CD4-positive, CD25-positive, alpha-beta regulatory T cell (primary cell): Measurements from ENCODE around the gene LANCL2. TPM values are rescaled to one million over a fixed set of nuclear protein-coding genes. Genes with fewer than 3 reads are reported as not detected.

Source experiments
- ATAC-seq, 2 donors: fragments of 150-1000 bp; cut with Tn5 transposase; one replicate each; pipeline ENCODE4 v1.10.0; 2021; ENCODE audit warnings: low read depth in 2 of 2, moderate number of reproducible peaks in 2 of 2, moderate library complexity in 1 of 2
- DNase-seq, 3 donors: peaks; one replicate each; pipeline versions ENCODE4 v3.0.0 to v3.0.0-alpha.2; 2012 to 2022; ENCODE audit warnings: mixed read lengths in 1 of 3
- H3K27ac ChIP-seq: one replicate; pipeline ENCODE4 v1.7.0; 2013; ENCODE audit warnings: mild to moderate bottlenecking, low read length; ENCODE audit not compliant: insufficient read depth, poor library complexity, severe bottlenecking
- H3K27me3 ChIP-seq: one replicate; pipeline ENCODE4 v1.7.0; 2013; ENCODE audit warnings: low read length; ENCODE audit not compliant: control insufficient read depth, insufficient read depth
- H3K36me3 ChIP-seq: one replicate; pipeline ENCODE4 v1.7.0; 2013; ENCODE audit warnings: mild to moderate bottlenecking, low read length, moderate library complexity; ENCODE audit not compliant: control insufficient read depth, insufficient read depth
- H3K4me1 ChIP-seq: 2 replicates; pipeline ENCODE4 v1.7.0; 2013; ENCODE audit warnings: mild to moderate bottlenecking, low read length; ENCODE audit not compliant: insufficient read depth, control insufficient read depth, poor library complexity, severe bottlenecking
- H3K4me3 ChIP-seq: one replicate; pipeline ENCODE4 v1.7.0; 2013; ENCODE audit warnings: low read depth, mild to moderate bottlenecking, low read length, moderate library complexity
- H3K9me3 ChIP-seq, 2 experiments: 1 replicate in 1 of 2; 2 replicates in 1 of 2; pipeline ENCODE4 v1.7.0; 2013; ENCODE audit warnings: low read length in 2 of 2, mild to moderate bottlenecking in 1 of 2, moderate library complexity in 1 of 2; ENCODE audit not compliant: control insufficient read depth in 2 of 2
- H3K27ac Mint-ChIP-seq, 3 donors: one replicate each; pipeline ENCODE4 v1.8.0; 2020 to 2022; ENCODE audit warnings: mild to moderate bottlenecking in 3 of 3, mixed read lengths in 3 of 3, moderate library complexity in 2 of 3
- H3K27me3 Mint-ChIP-seq: one replicate; pipeline ENCODE4 v1.8.0; 2022; ENCODE audit warnings: mild to moderate bottlenecking, mixed read lengths
- H3K36me3 Mint-ChIP-seq: one replicate; pipeline ENCODE4 v1.8.0; 2020; ENCODE audit warnings: mixed read lengths
- H3K4me1 Mint-ChIP-seq, 4 donors: one replicate each; pipeline ENCODE4 v1.8.0; 2020 to 2022; ENCODE audit warnings: mixed read lengths in 4 of 4, mild to moderate bottlenecking in 1 of 4
- H3K4me3 Mint-ChIP-seq, 4 donors: one replicate each; pipeline ENCODE4 v1.8.0; 2020 to 2022; ENCODE audit warnings: mild to moderate bottlenecking in 4 of 4, mixed read lengths in 4 of 4, moderate library complexity in 3 of 4
- H3K9me3 Mint-ChIP-seq, 7 donors: one replicate each; pipeline ENCODE4 v1.8.0; 2020 to 2022; ENCODE audit warnings: mixed read lengths in 7 of 7, mild to moderate bottlenecking in 3 of 7, moderate library complexity in 2 of 7
- polyA plus RNA-seq, 4 donors: library from polyadenylated mRNA; unstranded; fragments of 300-500 nt; fragmentation: Illumina TruSeq; gene quantifications; one replicate each; pipeline ENCODE4 v1.2.3, GENCODE V29; 2021
- total RNA-seq: library from RNA; stranded (reverse); gene quantifications from one replicate; pipeline ENCODE4 v1.2.3, GENCODE V29; 2022

The LANCL2 gene
- total and polyA plus RNA-seq, 5 donors from 2014 or later = 7.6 to 11.7 (median 10.4) TPM

DNA sequence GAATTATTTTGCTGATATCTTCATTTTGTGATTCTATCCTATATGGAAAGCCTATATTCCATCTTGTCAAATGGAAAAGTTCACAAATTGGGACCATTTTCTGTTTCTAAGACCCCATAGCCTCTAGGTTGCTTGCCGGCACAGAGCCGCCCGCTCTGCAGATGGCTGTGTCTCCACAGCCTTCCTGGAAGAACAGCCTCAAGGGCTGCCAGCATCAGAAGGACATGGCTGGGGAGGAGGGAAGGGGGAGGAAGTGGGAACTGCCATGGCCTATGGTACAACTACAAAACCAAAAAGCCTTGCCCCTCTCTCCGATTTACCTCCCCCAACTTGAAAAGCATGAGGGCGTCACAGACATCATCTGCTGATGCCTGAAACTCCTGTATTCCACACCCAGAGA lies 75.9 kb downstream of the LANCL2 start:
- ATAC-seq (no peak), DNase-seq (no peak)
- Mint-ChIP-seq H3K4me1 (peaks cover 6 to 61% (median 39%) of the 10 kb centered on the region in 4 donors), H3K9me3 (peaks cover 0 to 4% (median 0%) of the 10 kb centered on the region in 7 donors), H3K27me3 (no peaks in the 10 kb centered on the region), H3K4me3 (no peak overlapping the region), H3K27ac (peak overlapping the region in 1 of 3 donors; percentile 77), H3K36me3 (peaks cover 12% of the 10 kb centered on the region)
- Histone ChIP-seq H3K9me3 (no peaks in the 10 kb centered on the region), H3K27ac (no peak overlapping the region), H3K27me3 (no peaks in the 10 kb centered on the region), H3K36me3 (no peaks in the 10 kb centered on the region), H3K4me1 (peaks cover 3% of the 10 kb centered on the region), H3K4me3 (no peak overlapping the region)

DNA sequence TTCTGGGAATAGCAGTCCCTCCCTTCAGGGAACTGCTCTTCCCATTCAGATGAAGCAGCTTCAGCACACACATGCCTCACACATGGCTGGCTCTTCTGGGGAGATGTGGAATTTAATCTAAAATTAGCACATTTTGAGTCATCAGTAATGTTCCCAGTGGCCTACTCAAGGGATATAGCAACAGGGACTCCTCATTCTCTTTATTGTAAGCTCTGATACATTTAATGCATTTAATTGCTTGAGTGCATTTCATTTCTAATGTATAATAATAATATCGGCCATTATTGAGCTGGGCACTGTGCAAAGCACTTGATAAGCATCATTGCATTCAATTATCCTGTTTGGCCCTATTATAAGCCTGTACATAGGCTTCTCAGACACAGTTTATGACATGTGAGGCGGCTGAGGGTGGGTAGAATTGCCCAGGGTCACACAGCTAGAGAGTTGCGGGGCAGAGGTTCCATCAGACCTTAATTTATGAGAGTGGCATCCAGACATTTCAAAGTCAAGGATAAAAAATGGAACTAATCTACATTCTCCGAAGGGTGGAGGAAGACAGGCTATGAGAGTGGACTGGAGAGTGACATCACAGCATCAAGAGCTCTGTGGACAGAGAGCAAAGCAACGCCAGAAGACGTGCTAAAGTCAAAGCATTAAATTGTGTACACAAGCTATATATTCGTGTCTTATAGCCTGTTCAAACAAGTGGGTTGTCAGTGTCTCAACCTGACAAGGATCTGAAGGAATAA lies 76.8 kb downstream of the LANCL2 start:
- DNase-seq = no peak
- H3K27ac Mint-ChIP-seq = peak overlapping the region in 2 of 3 donors; percentile 20 to 39
- no peak for ATAC-seq
- no peak overlapping the region for H3K4me3 Mint-ChIP-seq
- Histone ChIP-seq H3K36me3 (no peaks in the 10 kb centered on the region), H3K4me3 (no peak overlapping the region), H3K4me1 (peaks cover 7% of the 10 kb centered on the region), H3K9me3 (no peaks in the 10 kb centered on the region), H3K27ac (no peak overlapping the region), H3K27me3 (no peaks in the 10 kb centered on the region)
- peaks cover 10 to 61% (median 43%) of the 10 kb centered on the region in 4 donors for H3K4me1 Mint-ChIP-seq
- H3K36me3 Mint-ChIP-seq = peaks cover 13% of the 10 kb centered on the region
- H3K9me3 Mint-ChIP-seq = peaks cover 0 to 4% (median 0%) of the 10 kb centered on the region in 7 donors
- no peaks in the 10 kb centered on the region for H3K27me3 Mint-ChIP-seq

DNA sequence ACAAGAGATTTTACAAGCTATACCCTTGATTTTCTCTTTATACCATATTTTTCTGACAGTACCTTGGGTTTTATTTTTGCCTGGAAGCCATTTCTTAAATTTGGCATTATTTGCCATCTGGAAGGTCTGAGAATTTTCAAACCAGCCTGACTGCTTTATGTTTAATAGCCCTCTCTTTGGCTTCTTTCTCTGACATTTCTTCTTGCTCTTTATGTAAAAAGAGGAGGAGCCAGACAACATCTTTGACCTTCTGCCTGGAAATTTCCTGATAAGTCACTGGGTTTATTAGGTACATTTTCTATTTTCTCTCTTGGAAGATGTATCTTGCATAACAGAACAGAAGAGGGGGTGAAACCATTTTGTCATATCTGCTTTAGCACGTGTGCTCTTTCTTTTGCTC lies 79.6 kb downstream of the LANCL2 start:
- H3K36me3 ChIP-seq = no peaks in the 10 kb centered on the region
- H3K27ac ChIP-seq = no peak overlapping the region
- H3K27ac Mint-ChIP-seq = peak overlapping the region; percentile 28 to 57 (median 39)
- ATAC-seq (no peak), DNase-seq (no peak)
- H3K4me3 Mint-ChIP-seq = no peak overlapping the region
- H3K27me3 ChIP-seq = no peaks in the 10 kb centered on the region
- peaks cover 11% of the 10 kb centered on the region for H3K36me3 Mint-ChIP-seq
- peaks cover 0 to 4% (median 0%) of the 10 kb centered on the region in 7 donors for H3K9me3 Mint-ChIP-seq
- H3K4me1 ChIP-seq = peaks cover 7% of the 10 kb centered on the region
- H3K4me3 ChIP-seq = no peak overlapping the region
- no peaks in the 10 kb centered on the region for H3K9me3 ChIP-seq
- H3K27me3 Mint-ChIP-seq = no peaks in the 10 kb centered on the region
- peaks cover 20 to 47% (median 32%) of the 10 kb centered on the region in 4 donors for H3K4me1 Mint-ChIP-seq

DNA sequence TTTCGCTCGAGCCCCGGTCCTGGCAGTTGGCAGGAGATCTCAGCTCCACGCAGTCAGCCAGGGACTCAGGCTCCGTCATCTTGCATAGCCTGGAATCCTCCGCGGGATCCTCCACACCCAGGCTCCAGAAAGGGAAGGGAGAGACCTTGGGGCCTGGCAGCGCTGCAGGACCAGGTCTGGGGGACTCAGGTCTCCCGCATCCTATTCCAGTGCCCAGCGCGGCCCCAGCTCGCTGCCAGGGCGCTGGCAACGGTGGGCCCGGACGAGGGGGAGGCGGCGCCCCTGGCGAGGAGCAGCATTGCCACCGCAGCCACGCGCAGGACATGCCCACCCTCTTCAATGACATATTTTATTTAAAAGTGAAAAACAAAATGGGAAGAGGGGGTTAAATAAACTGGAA lies 83.4 kb downstream of the LANCL2 start:
- no peak for ATAC-seq
- Histone ChIP-seq H3K4me3 (no peak overlapping the region), H3K27ac (no peak overlapping the region), H3K36me3 (no peaks in the 10 kb centered on the region), H3K4me1 (peaks cover 7% of the 10 kb centered on the region), H3K9me3 (no peaks in the 10 kb centered on the region), H3K27me3 (no peaks in the 10 kb centered on the region)
- Mint-ChIP-seq H3K4me3 (no peak overlapping the region), H3K27me3 (no peaks in the 10 kb centered on the region), H3K9me3 (peaks cover 0 to 4% (median 0%) of the 10 kb centered on the region in 7 donors), H3K4me1 (peaks cover 25 to 58% (median 37%) of the 10 kb centered on the region in 4 donors), H3K36me3 (peaks cover 21% of the 10 kb centered on the region), H3K27ac (no peak overlapping the region)
- no peak for DNase-seq

DNA sequence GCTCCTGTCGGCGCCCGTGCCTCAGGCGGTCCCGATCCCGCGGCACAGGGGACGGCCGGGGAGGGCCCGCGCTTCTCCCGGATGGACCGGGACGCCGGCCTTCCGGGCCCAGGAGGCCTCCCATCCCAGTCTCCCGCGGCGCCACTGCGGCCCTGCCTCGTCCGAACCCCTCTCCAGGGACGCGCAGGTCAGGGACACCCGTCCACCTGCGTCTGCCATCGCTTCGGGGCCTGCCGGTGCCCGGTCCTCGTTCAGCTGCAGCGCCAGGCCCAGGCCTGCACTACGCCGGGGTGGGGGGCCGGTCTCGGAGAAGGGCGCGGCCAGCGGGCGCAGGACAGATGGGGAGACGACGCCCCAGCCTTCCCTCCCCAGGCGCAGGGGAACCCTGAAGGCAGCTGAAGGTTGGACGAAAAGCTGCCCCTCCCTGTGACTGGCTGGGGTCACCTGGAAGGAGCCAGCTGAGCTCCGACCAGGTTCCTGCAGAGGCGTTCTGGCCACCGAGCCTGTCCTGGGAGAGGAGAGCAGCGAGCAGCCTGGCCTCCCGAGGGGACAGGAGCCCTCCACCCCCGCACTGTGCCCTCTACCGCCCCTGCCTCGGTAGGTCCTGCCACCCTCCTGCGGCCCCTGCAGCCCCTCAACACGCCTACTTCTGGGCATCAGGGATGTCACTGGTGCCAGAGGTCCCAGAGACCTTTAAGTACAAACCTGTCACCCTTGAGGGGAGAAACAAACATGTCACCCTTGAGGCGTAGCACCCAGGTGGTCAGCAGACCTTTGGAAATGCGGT lies 84.3 kb downstream of the LANCL2 start:
- H3K27me3 ChIP-seq = no peaks in the 10 kb centered on the region
- peaks cover 25 to 59% (median 37%) of the 10 kb centered on the region in 4 donors for H3K4me1 Mint-ChIP-seq
- H3K9me3 ChIP-seq = no peaks in the 10 kb centered on the region
- peaks cover 21% of the 10 kb centered on the region for H3K36me3 Mint-ChIP-seq
- H3K36me3 ChIP-seq = no peaks in the 10 kb centered on the region
- no peaks in the 10 kb centered on the region for H3K27me3 Mint-ChIP-seq
- peak overlapping the region in 1 of 3 donors; percentile 29 for H3K27ac Mint-ChIP-seq
- no peak overlapping the region for H3K4me3 Mint-ChIP-seq
- no peak overlapping the region for H3K4me3 ChIP-seq
- ATAC-seq (no peak), DNase-seq (no peak)
- peaks cover 7% of the 10 kb centered on the region for H3K4me1 ChIP-seq
- H3K27ac ChIP-seq = no peak overlapping the region
- H3K9me3 Mint-ChIP-seq = peaks cover 0 to 4% (median 0%) of the 10 kb centered on the region in 7 donors

DNA sequence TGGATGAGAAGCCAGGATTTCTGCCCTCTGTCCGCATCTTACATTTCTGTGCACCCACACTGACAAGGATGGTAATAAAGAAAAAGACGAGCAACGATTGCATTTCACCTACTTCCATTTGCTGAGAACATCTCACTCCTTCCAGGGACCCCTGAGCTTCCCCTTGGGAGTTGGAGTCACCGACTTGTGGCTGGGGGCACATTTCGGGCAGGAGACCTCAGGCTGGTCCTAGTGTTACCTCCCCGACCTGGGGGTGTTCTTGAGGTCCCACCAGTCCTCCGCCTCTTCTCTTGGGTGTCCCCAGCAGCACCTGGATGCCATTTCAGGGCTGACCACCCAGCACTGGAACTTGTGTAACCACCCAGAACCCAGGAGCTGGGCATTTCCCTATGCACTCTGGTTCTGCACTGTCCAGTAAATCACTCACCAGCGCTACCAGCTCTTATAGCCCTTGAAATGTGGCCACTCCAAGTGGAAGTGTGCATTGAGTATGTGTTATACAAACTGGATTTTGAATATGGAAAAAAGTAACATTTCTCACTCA lies 84.9 kb downstream of the LANCL2 start:
- peaks cover 0 to 4% (median 0%) of the 10 kb centered on the region in 7 donors for H3K9me3 Mint-ChIP-seq
- ATAC-seq = no peak
- H3K27ac ChIP-seq = no peak overlapping the region
- no peaks in the 10 kb centered on the region for H3K27me3 Mint-ChIP-seq
- peaks cover 25 to 59% (median 39%) of the 10 kb centered on the region in 4 donors for H3K4me1 Mint-ChIP-seq
- no peaks in the 10 kb centered on the region for H3K36me3 ChIP-seq
- H3K9me3 ChIP-seq = no peaks in the 10 kb centered on the region
- H3K4me1 ChIP-seq = peaks cover 7% of the 10 kb centered on the region
- H3K4me3 ChIP-seq = no peak overlapping the region
- H3K36me3 Mint-ChIP-seq = peaks cover 20% of the 10 kb centered on the region
- peak overlapping the region; percentile 29 to 79 (median 74) for H3K27ac Mint-ChIP-seq
- H3K27me3 ChIP-seq = no peaks in the 10 kb centered on the region
- H3K4me3 Mint-ChIP-seq = no peak overlapping the region
- DNase-seq = no peak

DNA sequence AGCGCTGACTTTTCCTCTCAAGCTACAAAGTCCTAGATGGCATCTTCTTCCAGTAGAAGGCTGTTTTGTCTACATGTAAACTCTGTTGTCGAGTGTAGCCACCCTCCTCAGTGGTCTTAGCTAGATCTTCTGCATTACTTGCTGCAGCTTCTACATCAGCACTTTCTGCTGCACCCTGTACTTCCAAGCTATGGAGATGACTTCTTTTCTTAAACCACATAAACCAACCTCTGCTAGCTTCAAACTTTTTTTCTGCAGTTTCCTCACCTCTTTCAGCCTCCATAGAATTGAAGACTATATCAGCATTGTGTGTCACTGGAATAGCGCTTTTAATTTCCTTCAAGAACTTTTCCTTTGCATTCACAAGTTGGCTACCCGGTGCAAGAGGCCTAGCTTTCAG lies 87.8 kb downstream of the LANCL2 start:
- DNase-seq (no peak), ATAC-seq (no peak)
- H3K4me3 ChIP-seq = no peak overlapping the region
- peaks cover 0 to 7% of the 10 kb centered on the region in 2 experiments for H3K9me3 ChIP-seq
- Mint-ChIP-seq H3K9me3 (peaks cover 2 to 26% (median 6%) of the 10 kb centered on the region in 7 donors), H3K4me1 (peaks cover 9 to 50% (median 33%) of the 10 kb centered on the region in 4 donors), H3K27me3 (no peaks in the 10 kb centered on the region), H3K4me3 (no peak overlapping the region), H3K27ac (peak overlapping the region in 2 of 3 donors; percentile 17 to 33), H3K36me3 (peaks cover 21% of the 10 kb centered on the region)
- no peaks in the 10 kb centered on the region for H3K36me3 ChIP-seq
- peak overlapping the region; percentile 42 for H3K27ac ChIP-seq
- no peaks in the 10 kb centered on the region for H3K27me3 ChIP-seq
- H3K4me1 ChIP-seq = no peaks in the 10 kb centered on the region
